ENCODE results near the gene TRIM66.

Gene TRIM66

GRCh38 chr11:8682303-8683114 is at the start of gene TRIM66, which contains the start of gene RPL27A:
TSS of gene TRIM66 (minus strand) at chr11:8682665. CDS start at chr11:8672274, 10,391 bp downstream.
TSS of gene RPL27A (plus strand) at chr11:8682792. CDS start at chr11:8682814, 22 bp downstream.
- peak; percentile 54 to 98 (median 94) for DNase-seq

- DNase-seq, result no peak
Observed at GRCh38 chr11:8731647-8732323, 49.3 kb upstream of the TRIM66 start.

- no peak for DNase-seq
Observed at GRCh38 chr11:8730697-8731020, 48.2 kb upstream of the TRIM66 start.

- DNase-seq, result no peak
Observed at GRCh38 chr11:8729837-8730696, 47.6 kb upstream of the TRIM66 start.

GRCh38 chr11:8729067-8729466 is 46.6 kb upstream of the TRIM66 start:
- DNase-seq, result no peak

DNA sequence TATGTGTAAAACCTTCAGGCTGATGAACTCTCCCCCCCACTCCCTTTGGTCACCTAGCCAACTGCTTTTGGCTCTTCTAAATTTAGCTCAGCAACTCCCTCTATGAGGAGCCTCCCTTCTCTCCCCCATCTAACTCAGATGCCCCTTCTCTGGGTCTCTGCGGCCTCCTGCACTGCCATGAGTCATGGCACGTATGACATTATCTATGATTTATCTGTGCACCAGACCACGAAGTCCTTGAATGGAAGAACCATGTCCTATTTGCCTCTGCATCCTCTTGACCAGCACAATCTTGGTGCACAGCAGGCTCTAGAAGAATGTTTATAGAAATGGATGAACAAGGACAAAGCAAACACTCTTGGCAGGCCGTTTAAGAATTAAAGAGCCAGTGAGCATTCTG is 46.1 kb upstream of the TRIM66 start:
- DNase-seq, result no peak

DNA sequence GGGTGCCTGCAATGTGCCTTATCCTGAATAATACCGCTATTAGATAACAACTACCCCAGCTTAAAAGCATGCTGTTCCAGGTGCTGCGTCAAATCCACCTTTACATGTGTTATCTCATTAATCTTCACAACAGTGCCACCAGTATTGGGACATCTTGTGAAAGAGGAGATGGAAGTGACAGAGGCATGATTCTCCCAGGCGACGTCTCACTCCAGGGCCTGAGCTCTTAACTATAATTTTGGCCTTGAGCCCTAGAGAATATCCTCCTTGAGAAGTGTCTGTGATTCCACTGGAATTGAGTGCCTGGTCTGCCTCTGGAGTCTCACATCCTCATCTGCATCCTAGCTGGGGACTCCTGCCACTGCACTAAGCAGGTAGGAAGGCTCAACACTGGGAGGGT is 43.9 kb upstream of the TRIM66 start:
- no peak for DNase-seq

GRCh38 chr11:8724682-8725081 is 42.2 kb upstream of the TRIM66 start:
- DNase-seq, result no peak

GRCh38 chr11:8723711-8724110 is 41.2 kb upstream of the TRIM66 start:
- no peak for DNase-seq

DNA sequence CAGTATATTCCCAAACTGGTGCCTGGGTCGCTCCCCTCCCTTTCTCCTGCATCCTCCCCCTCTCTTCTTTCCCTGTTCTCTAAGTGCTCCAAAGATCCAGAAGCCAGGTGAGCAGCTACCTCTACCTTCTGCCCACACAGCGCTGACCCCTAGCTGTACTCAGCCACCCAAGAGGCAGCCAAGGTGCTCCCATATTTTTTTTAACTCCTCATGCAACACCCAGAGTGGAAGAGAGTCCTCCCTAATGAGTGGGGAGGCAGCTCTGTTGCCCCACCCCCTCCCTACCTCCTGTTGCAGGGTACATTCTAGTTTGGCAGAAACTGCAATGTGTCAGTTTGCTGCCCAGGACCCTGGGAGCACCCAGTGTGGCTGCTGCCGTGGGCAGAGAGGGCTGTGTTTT is 40.3 kb upstream of the TRIM66 start:
- no peak for DNase-seq

GRCh38 chr11:8721609-8722500 is 39.4 kb upstream of the TRIM66 start:
- DNase-seq, result no peak

DNA sequence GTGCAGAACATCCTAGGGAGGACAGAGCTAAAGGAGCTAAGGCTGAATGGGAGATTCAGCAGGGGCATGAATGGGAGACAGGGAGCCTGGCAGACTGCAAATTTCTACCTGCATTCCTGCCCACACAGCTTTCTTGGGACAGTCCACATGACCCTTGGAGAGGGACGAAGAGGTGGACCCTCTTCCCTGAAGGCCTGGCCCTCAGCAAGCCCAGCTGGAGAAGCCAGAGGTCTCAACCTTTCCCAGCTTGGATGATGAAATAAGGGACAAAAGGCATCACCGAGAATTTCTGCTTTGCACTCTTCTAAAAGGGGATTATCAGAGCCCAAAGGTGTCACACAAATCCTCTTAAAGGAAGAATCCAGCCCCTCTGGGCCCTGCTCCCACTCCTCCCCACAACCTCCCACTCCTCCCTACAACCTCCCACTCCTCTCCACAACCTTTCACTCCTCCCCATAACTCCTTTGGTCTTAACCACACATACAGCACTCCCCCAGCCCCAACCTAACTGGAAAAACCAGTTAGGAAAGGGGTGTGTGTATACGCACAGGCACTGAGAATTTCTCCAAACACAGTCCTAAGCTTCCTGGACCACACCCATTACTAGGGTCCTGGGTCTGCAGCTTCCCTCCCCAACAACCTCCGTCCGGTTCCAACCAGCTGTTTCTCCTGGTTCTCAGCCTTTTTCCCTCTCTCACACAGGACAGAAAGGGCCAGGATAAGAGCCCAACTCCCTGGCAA is 38.6 kb upstream of the TRIM66 start:
- DNase-seq, result no peak

DNA sequence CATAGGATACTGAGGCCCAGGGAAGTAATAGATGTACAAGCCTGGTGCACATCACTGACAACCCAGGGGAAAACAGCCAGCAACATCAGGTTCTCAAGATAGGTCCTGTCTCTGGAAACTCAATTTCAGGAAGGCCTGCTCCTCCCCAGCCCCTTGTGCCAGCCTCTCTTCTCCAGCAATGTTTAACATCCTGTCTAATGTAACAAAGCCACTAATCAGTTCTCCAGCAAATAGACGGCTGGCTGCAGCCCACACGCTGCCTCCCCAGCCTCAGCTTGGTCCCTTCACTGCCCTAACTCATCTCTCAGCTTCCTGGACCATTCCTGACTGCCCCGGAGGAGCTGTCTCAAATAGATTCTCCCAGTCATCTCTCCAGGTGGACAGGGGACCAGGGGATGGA is 37.9 kb upstream of the TRIM66 start:
- DNase-seq, result no peak

GRCh38 chr11:8719721-8720120 is 37.3 kb upstream of the TRIM66 start:
- no peak for DNase-seq

DNA sequence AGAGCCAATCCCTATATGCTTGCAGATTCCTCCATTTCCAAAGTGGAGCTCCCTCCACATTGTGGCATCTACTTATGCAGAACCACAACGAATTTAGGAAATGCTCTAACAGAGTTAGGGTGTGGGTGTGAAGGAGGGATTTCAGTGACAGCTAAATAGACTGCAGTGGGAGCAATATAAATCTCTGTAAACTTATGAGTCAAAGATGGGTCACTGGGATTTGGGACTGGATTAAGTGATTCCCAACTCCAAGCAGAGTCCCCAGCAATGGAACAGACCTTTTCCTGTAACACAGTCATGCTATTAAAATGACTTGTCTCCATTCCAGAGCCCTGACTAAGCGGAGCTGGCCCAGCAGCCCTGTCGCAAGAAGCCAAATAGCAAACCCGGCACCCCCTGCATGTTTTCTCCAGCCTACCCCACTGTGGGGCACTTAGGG is 36.8 kb upstream of the TRIM66 start:
- peak in 6 of 56 donors; percentile 15 to 38 (median 28) for DNase-seq

GRCh38 chr11:8717876-8718753 is 35.6 kb upstream of the TRIM66 start:
- peak in 26 of 56 donors; percentile 3 to 47 (median 18) for DNase-seq

- DNase-seq, result no peak
Observed at GRCh38 chr11:8717544-8717875, 35.0 kb upstream of the TRIM66 start.

- no peak for DNase-seq
Observed at GRCh38 chr11:8715501-8715900, 33.0 kb upstream of the TRIM66 start.

DNA sequence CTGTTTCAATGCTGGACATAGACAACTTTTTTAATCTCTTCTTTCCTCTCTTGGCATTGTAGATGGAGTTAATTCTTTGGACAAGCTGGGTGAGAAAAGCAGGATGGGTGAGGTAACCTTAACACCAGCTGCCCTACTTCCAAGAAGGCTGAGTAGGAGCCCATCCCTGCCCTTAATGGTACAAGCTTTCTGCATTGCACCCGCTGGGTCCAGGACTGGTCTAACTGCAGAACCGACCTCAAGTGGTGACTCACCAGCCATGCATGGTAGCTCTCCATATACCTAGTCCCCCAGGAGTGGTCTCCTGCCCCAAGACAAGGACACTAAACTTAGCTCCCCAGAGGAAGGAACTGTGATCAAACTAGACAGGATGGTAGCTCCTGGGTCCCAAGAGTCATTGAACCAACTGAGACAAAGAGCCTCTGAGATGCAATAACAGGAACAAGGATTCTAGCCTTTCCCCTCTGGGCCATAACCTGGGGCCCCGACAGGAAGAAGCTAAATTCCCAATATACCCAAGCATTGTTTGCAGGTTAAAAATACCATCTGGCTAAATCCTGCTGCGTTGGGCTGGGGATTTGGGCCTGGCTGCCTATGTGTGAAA is 32.3 kb upstream of the TRIM66 start:
- no peak for DNase-seq
